ENCODE measurements around the gene ST8SIA5. TPM values are rescaled to one million over a fixed set of nuclear protein-coding genes. Genes with fewer than 3 reads are reported as not detected.

The ST8SIA5 gene
- total and polyA plus RNA-seq, 9 of the 15 experiments (the other 6 are each of a cell fraction or from before 2014, with no cell fraction given) = 0.03 to 0.33 (median 0.06) TPM; not detected in 5

GRCh38 chr18:46625069-46625468, 131.8 kb downstream of the ST8SIA5 start (continued):
- TF ChIP-seq REST (IDR thresholded peaks at IDR 0.05; ENCODE audit: borderline replicate concordance) = no peak
- TF ChIP-seq REST (CRISPR knock-in tag; IDR thresholded peaks at IDR 0.05; ENCODE audit: low read depth) = no peak
- no peak for TF ChIP-seq SMARCB1 (IDR thresholded peaks at IDR 0.05; ENCODE audit: insufficient read length, low read depth)
- no peak for TF ChIP-seq ZNF3 (CRISPR knock-in tag; IDR thresholded peaks at IDR 0.05)
